ENCODE measurements around the gene PNMA6F.
"Not testable (repeated sequence)": the region's sequence is repeated elsewhere in the genome, so short reads cannot be mapped to it uniquely, and the experiment has no call there.

The PNMA6F gene

GRCh38 chrX:153276049-153276448 is 45.5 kb downstream of the PNMA6F start:
- H3K4me1 ChIP-seq (ENCODE audit: insufficient read depth, low read length, severe bottlenecking); H3K79me2 ChIP-seq (ENCODE audit: insufficient read depth, low read length); H3K4me3 ChIP-seq (ENCODE audit: low read depth, low read length, poor library complexity, severe bottlenecking); H3K27me3 ChIP-seq (ENCODE audit: insufficient read depth, low read length); H3F3A ChIP-seq (ENCODE audit: insufficient read depth, low read length); H3K27ac ChIP-seq (ENCODE audit: low read depth, low read length, poor library complexity, severe bottlenecking); H4K20me1 ChIP-seq (ENCODE audit: insufficient read depth, low read length); H3K36me3 ChIP-seq (ENCODE audit: insufficient read depth, low read length); H2AFZ ChIP-seq (ENCODE audit: low read length); H3K9me3 ChIP-seq (ENCODE audit: low read length); H3K4me2 ChIP-seq (ENCODE audit: low read length); H3K9me2 ChIP-seq (ENCODE audit: low read depth, low read length); H3K9ac ChIP-seq (ENCODE audit: low read length): not testable (repeated sequence)

GRCh38 chrX:153275418-153275817 is 46.1 kb downstream of the PNMA6F start:
- H3K27me3 ChIP-seq (ENCODE audit: insufficient read depth, low read length); H4K20me1 ChIP-seq (ENCODE audit: insufficient read depth, low read length); H3K9me2 ChIP-seq (ENCODE audit: low read depth, low read length); H3K36me3 ChIP-seq (ENCODE audit: insufficient read depth, low read length); H3K27ac ChIP-seq (ENCODE audit: low read depth, low read length, poor library complexity, severe bottlenecking); H3K4me1 ChIP-seq (ENCODE audit: insufficient read depth, low read length, severe bottlenecking); H3K9me3 ChIP-seq (ENCODE audit: low read length); H3K4me3 ChIP-seq (ENCODE audit: low read depth, low read length, poor library complexity, severe bottlenecking); H3K9ac ChIP-seq (ENCODE audit: low read length); H3F3A ChIP-seq (ENCODE audit: insufficient read depth, low read length); H3K79me2 ChIP-seq (ENCODE audit: insufficient read depth, low read length); H2AFZ ChIP-seq (ENCODE audit: low read length); H3K4me2 ChIP-seq (ENCODE audit: low read length): not testable (repeated sequence)

GRCh38 chrX:153272584-153272983 is 49.0 kb downstream of the PNMA6F start:
- not testable (repeated sequence) for H3K4me3 ChIP-seq (ENCODE audit: low read depth, low read length, poor library complexity, severe bottlenecking); H3K9me3 ChIP-seq (ENCODE audit: low read length); H3K9me2 ChIP-seq (ENCODE audit: low read depth, low read length); H3K4me1 ChIP-seq (ENCODE audit: insufficient read depth, low read length, severe bottlenecking); H3K79me2 ChIP-seq (ENCODE audit: insufficient read depth, low read length); H3K27me3 ChIP-seq (ENCODE audit: insufficient read depth, low read length); H3K36me3 ChIP-seq (ENCODE audit: insufficient read depth, low read length); H4K20me1 ChIP-seq (ENCODE audit: insufficient read depth, low read length); H2AFZ ChIP-seq (ENCODE audit: low read length); H3F3A ChIP-seq (ENCODE audit: insufficient read depth, low read length); H3K27ac ChIP-seq (ENCODE audit: low read depth, low read length, poor library complexity, severe bottlenecking); H3K9ac ChIP-seq (ENCODE audit: low read length); H3K4me2 ChIP-seq (ENCODE audit: low read length)

- H3K4me2 ChIP-seq (ENCODE audit: low read length); H3K79me2 ChIP-seq (ENCODE audit: insufficient read depth, low read length); H3K27me3 ChIP-seq (ENCODE audit: insufficient read depth, low read length); H2AFZ ChIP-seq (ENCODE audit: low read length); H3K4me1 ChIP-seq (ENCODE audit: insufficient read depth, low read length, severe bottlenecking); H3K27ac ChIP-seq (ENCODE audit: low read depth, low read length, poor library complexity, severe bottlenecking); H3K36me3 ChIP-seq (ENCODE audit: insufficient read depth, low read length); H3F3A ChIP-seq (ENCODE audit: insufficient read depth, low read length); H3K9ac ChIP-seq (ENCODE audit: low read length); H3K4me3 ChIP-seq (ENCODE audit: low read depth, low read length, poor library complexity, severe bottlenecking); H3K9me2 ChIP-seq (ENCODE audit: low read depth, low read length); H4K20me1 ChIP-seq (ENCODE audit: insufficient read depth, low read length); H3K9me3 ChIP-seq (ENCODE audit: low read length): not testable (repeated sequence)
These were observed 49.5 kb downstream of the PNMA6F start for GRCh38 chrX:153272070-153272469.

All from OCI-LY1 (cell line).